Activated CD8-positive, alpha-beta T cell treated with anti-CD3 and anti-CD28 coated beads for 36 hours (primary cell): ENCODE measurements around the gene CLIP2. TPM values are rescaled to one million over a fixed set of nuclear protein-coding genes. Genes with fewer than 3 reads are reported as not detected.
"Not testable (repeated sequence)": the region's sequence is repeated elsewhere in the genome, so short reads cannot be mapped to it uniquely, and the experiment has no call there.

Experiments used
- ATAC-seq: fragments of 200-7000 bp; cut with Tn5 transposase; one replicate; pipeline ENCODE4 v1.10.0; 2021; ENCODE audit warnings: mild to moderate bottlenecking, moderate library complexity
- CTCF ChIA-PET: fragments of 350-600 bp; sonication (Branson Sonifier 250); formaldehyde crosslinking; loops from one replicate; lab custom pipeline; 2021; ENCODE audit warnings: antibody characterized with exemption; lab: Charles Lee
- POLR2A ChIA-PET: fragments of 350-600 bp; sonication (Branson Sonifier 250); formaldehyde crosslinking; loops from one replicate; lab custom pipeline; 2021; ENCODE audit warnings: antibody characterized with exemption; lab: Charles Lee
- DNase-seq: peaks from one replicate; pipeline ENCODE4 v3.0.0-alpha.2; 2020
- H3K27ac Mint-ChIP-seq: one replicate; pipeline ENCODE4 v1.8.0; 2021; ENCODE audit warnings: mild to moderate bottlenecking, mixed read lengths
- H3K27me3 Mint-ChIP-seq: one replicate; pipeline ENCODE4 v1.8.0; 2021; ENCODE audit warnings: mixed read lengths
- H3K36me3 Mint-ChIP-seq: one replicate; pipeline ENCODE4 v1.8.0; 2021; ENCODE audit warnings: low read depth, mixed read lengths
- H3K4me1 Mint-ChIP-seq: one replicate; pipeline ENCODE4 v1.8.0; 2021; ENCODE audit warnings: low read depth, mixed read lengths
- H3K4me3 Mint-ChIP-seq: one replicate; pipeline ENCODE4 v1.8.0; 2021; ENCODE audit warnings: mild to moderate bottlenecking, moderate library complexity, mixed read lengths
- H3K9me3 Mint-ChIP-seq: one replicate; pipeline ENCODE4 v1.8.0; 2021; ENCODE audit warnings: mixed read lengths
- CTCF ChIP-seq: fragments of 200-600 bp; IDR thresholded peaks from one replicate; pipeline ENCODE4 v1.8.0; 2022; ENCODE audit warnings: antibody characterized with exemption, mild to moderate bottlenecking
- intact Hi-C: fragments of 100-400 bp; cut with micrococcal nuclease; formaldehyde crosslinking; loops from one replicate; pipeline ENCODE4 v1.10.0; 2022
- total RNA-seq, 2 experiments: library from RNA; stranded (reverse); gene quantifications; one replicate each; pipeline ENCODE4 v1.2.3, GENCODE V29; 2021

The CLIP2 gene
- 1 to 10 TPM; 1.3 to 1.4 TPM for total RNA-seq

GRCh38 chr7:74289018-74289658 lies at the start of gene CLIP2:
CLIP2 (plus strand) TSS chr7:74289407; CDS start chr7:74317547, 28,140 bp downstream.
- peak within 1 kb of the TSS; percentile 55 for H3K27ac Mint-ChIP-seq
- ATAC-seq (peak; percentile 89), DNase-seq (peak; percentile 74)
- ChIA-PET POLR2A (interaction anchor here (1.0 kb wide), 1 partner anchor 15 kb away, joined by 3 read pairs; no protein-coding TSS in a partner anchor), CTCF (interaction anchor here (1.3 to 5.0 kb wide), 2 partner anchors 14 to 112 kb away, joined by 10 to 23 read pairs; no protein-coding TSS in a partner anchor)
- no peaks in the 10 kb centered on the region for H3K9me3 Mint-ChIP-seq
- H3K4me1 Mint-ChIP-seq = peaks cover 12% of the 10 kb centered on the region
- H3K4me3 Mint-ChIP-seq = peak within 1 kb of the TSS; percentile 65
- TF ChIP-seq CTCF = no peak
- intact Hi-C loops = loop anchor here (2.0 kb wide), 1 partner anchor 18 kb away; no protein-coding TSS in a partner anchor
- H3K27me3 Mint-ChIP-seq = peaks cover 18% of the 10 kb centered on the region
- no peaks in the 10 kb centered on the region for H3K36me3 Mint-ChIP-seq

GRCh38 chr7:74240482-74240881 lies 48.7 kb upstream of the CLIP2 start:
- intact Hi-C loops = no loop called here
- H3K4me1 Mint-ChIP-seq = no peaks in the 10 kb centered on the region
- no peaks in the 10 kb centered on the region for H3K27me3 Mint-ChIP-seq
- peaks cover 48% of the 10 kb centered on the region for H3K36me3 Mint-ChIP-seq
- TF ChIP-seq CTCF = no peak
- no peak overlapping the region for H3K27ac Mint-ChIP-seq
- no peak overlapping the region for H3K4me3 Mint-ChIP-seq
- DNase-seq = no peak
- no peak for ATAC-seq
- no peaks in the 10 kb centered on the region for H3K9me3 Mint-ChIP-seq
- ChIA-PET POLR2A (interaction anchor here (1.8 kb wide), 1 partner anchor 23 kb away, joined by 7 read pairs; no protein-coding TSS in a partner anchor), CTCF (no interaction called here)

- H3K27ac Mint-ChIP-seq = no peak overlapping the region
- H3K4me3 Mint-ChIP-seq = no peak overlapping the region
- DNase-seq (no peak), ATAC-seq (no peak)
- no peaks in the 10 kb centered on the region for H3K9me3 Mint-ChIP-seq
- no peaks in the 10 kb centered on the region for H3K4me1 Mint-ChIP-seq
- no peak for TF ChIP-seq CTCF
- POLR2A ChIA-PET = interaction anchor here (0.6 to 1.8 kb wide), 3 partner anchors 11 to 282 kb away, joined by 3 to 5 read pairs (median 3); no protein-coding TSS in a partner anchor
- intact Hi-C loops = no loop called here
- CTCF ChIA-PET = interaction anchor here (1.3 kb wide), 1 partner anchor 159 kb away, joined by 6 read pairs; no protein-coding TSS in a partner anchor
- H3K27me3 Mint-ChIP-seq = no peaks in the 10 kb centered on the region
- H3K36me3 Mint-ChIP-seq = peaks cover 47% of the 10 kb centered on the region
These were observed 47.1 kb upstream of the CLIP2 start for GRCh38 chr7:74242122-74242443.

GRCh38 chr7:74246497-74246896 lies 42.7 kb upstream of the CLIP2 start:
- H3K27me3 Mint-ChIP-seq = no peaks in the 10 kb centered on the region
- POLR2A ChIA-PET = no interaction called here
- no peaks in the 10 kb centered on the region for H3K9me3 Mint-ChIP-seq
- DNase-seq (no peak), ATAC-seq (no peak)
- peaks cover 7% of the 10 kb centered on the region for H3K4me1 Mint-ChIP-seq
- H3K36me3 Mint-ChIP-seq = peaks cover 53% of the 10 kb centered on the region
- CTCF ChIA-PET = no interaction called here
- no peak for TF ChIP-seq CTCF
- H3K4me3 Mint-ChIP-seq = no peak overlapping the region
- H3K27ac Mint-ChIP-seq = no peak overlapping the region
- intact Hi-C loops = no loop called here

- intact Hi-C loops = no loop called here
- ChIA-PET CTCF (no interaction called here), POLR2A (no interaction called here)
- DNase-seq = no peak
- no peaks in the 10 kb centered on the region for H3K9me3 Mint-ChIP-seq
- ATAC-seq = no peak
- peaks cover 12% of the 10 kb centered on the region for H3K4me1 Mint-ChIP-seq
- no peak overlapping the region for H3K27ac Mint-ChIP-seq
- H3K36me3 Mint-ChIP-seq = peaks cover 52% of the 10 kb centered on the region
- H3K4me3 Mint-ChIP-seq = no peak overlapping the region
- no peaks in the 10 kb centered on the region for H3K27me3 Mint-ChIP-seq
- no peak for TF ChIP-seq CTCF
These were observed 41.1 kb upstream of the CLIP2 start for GRCh38 chr7:74248156-74248555.

GRCh38 chr7:74249058-74249457 lies 40.1 kb upstream of the CLIP2 start:
- intact Hi-C loops, H3K27ac Mint-ChIP-seq, H3K27me3 Mint-ChIP-seq, DNase-seq, H3K4me3 Mint-ChIP-seq, ATAC-seq, CTCF ChIA-PET, H3K9me3 Mint-ChIP-seq: not testable (repeated sequence)
- Mint-ChIP-seq H3K36me3 (peaks cover 50% of the 10 kb centered on the region), H3K4me1 (peaks cover 12% of the 10 kb centered on the region)
- POLR2A ChIA-PET = interaction anchor here (0.6 kb wide), 1 partner anchor 43 kb away, joined by 3 read pairs; no protein-coding TSS in a partner anchor
